HG02973 (cell line): Measurements from ENCODE around the gene MSL3B.

Source experiments
- ATAC-seq: cut with Tn5 transposase; IDR thresholded peaks from one replicate; pipeline ENCODE4 v1.9.1; 2021; ENCODE audit warnings: moderate library complexity; ENCODE audit not compliant: unreplicated experiment

MSL3B gene

GRCh38 chr2:233835230-233836186 is 32.7 kb downstream of the MSL3B start:
- no peak for ATAC-seq

- no peak for ATAC-seq
Observed at GRCh38 chr2:233833345-233833744, 34.8 kb downstream of the MSL3B start.

GRCh38 chr2:233832869-233833311 is 35.3 kb downstream of the MSL3B start:
- no peak for ATAC-seq

- no peak for ATAC-seq
Observed at GRCh38 chr2:233832414-233832813, 35.8 kb downstream of the MSL3B start.

GRCh38 chr2:233831861-233832260 is 36.3 kb downstream of the MSL3B start:
- ATAC-seq = no peak

GRCh38 chr2:233831011-233831721 is 37.0 kb downstream of the MSL3B start:
- no peak for ATAC-seq

GRCh38 chr2:233830111-233830802 is 37.9 kb downstream of the MSL3B start:
- no peak for ATAC-seq

- no peak for ATAC-seq
Observed at GRCh38 chr2:233829193-233830110, 38.7 kb downstream of the MSL3B start.

GRCh38 chr2:233828546-233829192 is 39.5 kb downstream of the MSL3B start:
- ATAC-seq = no peak

GRCh38 chr2:233824373-233824772 is 43.8 kb downstream of the MSL3B start:
- ATAC-seq = no peak

GRCh38 chr2:233823731-233824121 is 44.5 kb downstream of the MSL3B start:
- ATAC-seq = no peak

- no peak for ATAC-seq
Observed at GRCh38 chr2:233822781-233823730, 45.1 kb downstream of the MSL3B start.

- ATAC-seq = no peak
Observed at GRCh38 chr2:233822101-233822771, 46.0 kb downstream of the MSL3B start.

GRCh38 chr2:233821709-233822100 is 46.5 kb downstream of the MSL3B start:
- ATAC-seq = no peak

GRCh38 chr2:233821196-233821595 is 47.0 kb downstream of the MSL3B start:
- no peak for ATAC-seq

- ATAC-seq = no peak
Observed at GRCh38 chr2:233820774-233821105, 47.4 kb downstream of the MSL3B start.

GRCh38 chr2:233819884-233820773 is 48.1 kb downstream of the MSL3B start:
- ATAC-seq = no peak
